ENCODE results near the gene NSFL1C.

DNA sequence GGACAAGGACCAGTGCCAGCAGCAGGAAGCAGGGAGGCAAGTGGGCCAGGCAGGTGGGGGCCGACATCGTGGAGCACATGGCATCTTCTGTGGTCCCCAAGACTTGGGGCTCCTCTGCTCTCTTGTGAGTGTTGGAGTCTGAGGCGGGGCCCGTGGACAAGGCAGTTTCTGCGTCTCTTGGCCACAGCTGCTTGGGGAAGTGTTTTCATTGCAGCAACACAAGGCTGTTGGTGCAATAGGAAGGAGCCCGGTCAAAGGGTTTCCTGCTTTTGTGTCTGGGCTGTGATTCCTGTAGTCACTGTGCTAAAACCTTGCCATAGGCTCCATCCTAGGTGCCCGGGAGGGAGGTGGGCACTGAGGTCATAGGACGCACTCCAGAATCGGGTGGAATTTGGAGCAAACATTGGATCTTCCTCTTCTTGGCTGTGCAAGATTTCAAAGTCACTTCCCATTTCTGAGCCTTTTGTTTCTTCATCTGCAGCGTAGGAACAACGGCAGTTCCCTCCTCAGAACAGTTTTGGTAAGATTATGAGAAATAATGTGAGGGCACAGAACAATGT lies 24.7 kb upstream of the NSFL1C start, which contains the start of gene SIRPB2:
- TF ChIP-seq, protein P1, sequence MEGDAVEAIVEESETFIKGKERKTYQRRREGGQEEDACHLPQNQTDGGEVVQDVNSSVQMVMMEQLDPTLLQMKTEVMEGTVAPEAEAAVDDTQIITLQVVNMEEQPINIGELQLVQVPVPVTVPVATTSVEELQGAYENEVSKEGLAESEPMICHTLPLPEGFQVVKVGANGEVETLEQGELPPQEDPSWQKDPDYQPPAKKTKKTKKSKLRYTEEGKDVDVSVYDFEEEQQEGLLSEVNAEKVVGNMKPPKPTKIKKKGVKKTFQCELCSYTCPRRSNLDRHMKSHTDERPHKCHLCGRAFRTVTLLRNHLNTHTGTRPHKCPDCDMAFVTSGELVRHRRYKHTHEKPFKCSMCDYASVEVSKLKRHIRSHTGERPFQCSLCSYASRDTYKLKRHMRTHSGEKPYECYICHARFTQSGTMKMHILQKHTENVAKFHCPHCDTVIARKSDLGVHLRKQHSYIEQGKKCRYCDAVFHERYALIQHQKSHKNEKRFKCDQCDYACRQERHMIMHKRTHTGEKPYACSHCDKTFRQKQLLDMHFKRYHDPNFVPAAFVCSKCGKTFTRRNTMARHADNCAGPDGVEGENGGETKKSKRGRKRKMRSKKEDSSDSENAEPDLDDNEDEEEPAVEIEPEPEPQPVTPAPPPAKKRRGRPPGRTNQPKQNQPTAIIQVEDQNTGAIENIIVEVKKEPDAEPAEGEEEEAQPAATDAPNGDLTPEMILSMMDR (IDR thresholded peaks at IDR 0.05) = no peak
- TF ChIP-seq POLR2AphosphoS5 (IDR thresholded peaks at IDR 0.05) (peak in 1 of 3 donors; percentile 23), EP300 (IDR thresholded peaks at IDR 0.05; ENCODE audit: low read depth) (no peak)
